ENCODE results near the gene TLE4.

DNA sequence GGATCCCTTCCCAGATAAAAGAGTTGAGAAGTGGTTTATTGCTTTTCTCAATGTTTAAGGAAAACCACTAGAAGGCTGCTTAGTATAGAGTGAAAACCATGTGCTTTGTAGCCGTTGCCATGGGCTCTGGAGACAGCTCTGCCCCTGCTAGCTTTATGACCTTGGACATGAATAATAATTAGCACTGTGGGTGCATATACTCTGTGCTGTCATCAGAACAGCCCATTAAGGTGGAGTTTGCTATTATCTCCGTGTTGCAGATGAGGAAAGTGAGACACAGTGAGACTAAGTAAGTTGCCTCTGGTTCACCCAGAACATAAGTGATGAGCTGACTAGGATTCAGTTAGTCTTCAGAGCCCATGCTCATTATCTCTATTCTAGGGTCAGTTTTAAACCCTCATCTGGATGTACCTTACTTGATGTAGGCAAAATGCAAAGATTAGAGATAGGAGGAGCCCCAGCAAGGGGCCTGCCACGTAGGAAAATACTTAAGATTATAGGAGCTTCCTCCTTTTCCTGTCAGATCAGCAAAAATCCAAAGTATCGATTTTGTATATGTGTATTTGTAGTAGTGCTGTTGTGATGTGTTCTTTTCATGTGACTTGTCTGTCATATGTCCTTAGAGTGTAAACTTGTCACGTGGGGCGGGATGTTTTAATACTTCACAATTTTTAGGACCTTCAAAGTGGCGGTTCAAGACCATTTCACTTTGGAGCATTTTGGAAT, 102.5 kb downstream of the TLE4 start:
- TF ChIP-seq CTCF (optimal IDR thresholded peaks at IDR 0.05 in 1 of 3, IDR thresholded peaks at IDR 0.05 in 1 of 3, conservative IDR thresholded peaks at IDR 0.05 in 1 of 3; ENCODE audit: extremely low read depth in 1 of 3, insufficient read depth in 2 of 3, low read length in 3 of 3) (no peak), EZH2 (IDR thresholded peaks at IDR 0.05; ENCODE audit: low read length) (no peak)

All from keratinocyte (primary cell).